HFFc6 (cell line): ENCODE measurements around the gene RINL. TPM values are rescaled to one million over a fixed set of nuclear protein-coding genes. Genes with fewer than 3 reads are reported as not detected.

Experiments
- DNase-seq: peaks from one replicate; pipeline ENCODE4 v3.0.0-alpha.2; 2018
- H3K27ac Mint-ChIP-seq: 2 replicates; pipeline ENCODE4 v1.8.0; 2020; ENCODE audit warnings: mild to moderate bottlenecking, mixed read lengths
- H3K27me3 Mint-ChIP-seq: 2 replicates; pipeline ENCODE4 v1.8.0; 2021; ENCODE audit warnings: mild to moderate bottlenecking, moderate library complexity, mixed read lengths; ENCODE audit not compliant: insufficient read depth
- H3K36me3 Mint-ChIP-seq: 2 replicates; pipeline ENCODE4 v1.8.0; 2021; ENCODE audit warnings: low read depth, mixed read lengths
- H3K4me1 Mint-ChIP-seq: 2 replicates; pipeline ENCODE4 v1.8.0; 2020; ENCODE audit warnings: low read depth, mixed read lengths
- H3K4me3 Mint-ChIP-seq: 2 replicates; pipeline ENCODE4 v1.8.0; 2020; ENCODE audit warnings: mild to moderate bottlenecking, moderate library complexity, mixed read lengths
- H3K9me3 Mint-ChIP-seq: 2 replicates; pipeline ENCODE4 v1.8.0; 2020; ENCODE audit warnings: mild to moderate bottlenecking, mixed read lengths
- CTCF ChIP-seq: fragments of 200-600 bp; sonication (generic); IDR thresholded peaks from 2 replicates; pipeline ENCODE4 v1.5.0; 2021; ENCODE audit warnings: antibody characterized with exemption, mild to moderate bottlenecking
- total RNA-seq, 6 experiments: library from RNA; stranded (reverse); fragmentation: NEBNext Ultra II Directional; extraction: Animal tissue kit (Norgen Biotek cat#: 25700); gene quantifications; 2 replicates in 1 of 6; 3 replicates in 5 of 6; pipeline ENCODE4 v1.2.3, GENCODE V29; 2021

The RINL gene
- total RNA-seq, 6 experiments from 2014 or later = 0.69 to 3.5 (median 1.7) TPM

- no peaks in the 10 kb centered on the region for H3K9me3 Mint-ChIP-seq
- peaks cover 27% of the 10 kb centered on the region for H3K4me1 Mint-ChIP-seq
- peaks cover 7% of the 10 kb centered on the region for H3K36me3 Mint-ChIP-seq
- peaks cover 6% of the 10 kb centered on the region for H3K27me3 Mint-ChIP-seq
- no peak for TF ChIP-seq CTCF
- no peak for DNase-seq
- no peak overlapping the region for H3K27ac Mint-ChIP-seq
- H3K4me3 Mint-ChIP-seq = peak overlapping the region; percentile 93
These were observed 23.6 kb upstream of the RINL start for GRCh38 chr19:38901683-38902082.

- H3K4me1 Mint-ChIP-seq = peaks cover 27% of the 10 kb centered on the region
- DNase-seq = no peak
- peak overlapping the region; percentile 90 for H3K27ac Mint-ChIP-seq
- no peak for TF ChIP-seq CTCF
- H3K9me3 Mint-ChIP-seq = no peaks in the 10 kb centered on the region
- H3K27me3 Mint-ChIP-seq = peaks cover 6% of the 10 kb centered on the region
- peak overlapping the region; percentile 93 for H3K4me3 Mint-ChIP-seq
- peaks cover 7% of the 10 kb centered on the region for H3K36me3 Mint-ChIP-seq
These were observed 22.7 kb upstream of the RINL start for GRCh38 chr19:38900743-38901190.

- TF ChIP-seq CTCF = no peak
These were observed 22.1 kb upstream of the RINL start for GRCh38 chr19:38900202-38900629.

GRCh38 chr19:38899447-38900201 lies 21.5 kb upstream of the RINL start, which contains the start of the genes NFKBIB and SIRT2:
NFKBIB (plus strand) TSS chr19:38899969; CDS start chr19:38900033, 64 bp downstream.
SIRT2 (minus strand) TSS chr19:38899618; CDS start chr19:38899521, 97 bp downstream.
- Mint-ChIP-seq H3K36me3 (peaks cover 5% of the 10 kb centered on the region), H3K27ac (peak within 1 kb of the TSS; percentile 90), H3K4me3 (peak within 1 kb of the TSS; percentile 93), H3K4me1 (peaks cover 27% of the 10 kb centered on the region), H3K27me3 (peaks cover 6% of the 10 kb centered on the region), H3K9me3 (no peaks in the 10 kb centered on the region)
- no peak for TF ChIP-seq CTCF
- DNase-seq = peak; percentile 100

More at GRCh38 chr19:38900202-38900629, 22.1 kb upstream of the RINL start:
- H3K4me3 Mint-ChIP-seq = peak overlapping the region; percentile 93
- H3K36me3 Mint-ChIP-seq = peaks cover 7% of the 10 kb centered on the region
- no peak for DNase-seq
- no peaks in the 10 kb centered on the region for H3K9me3 Mint-ChIP-seq
- peak overlapping the region; percentile 90 for H3K27ac Mint-ChIP-seq
- H3K4me1 Mint-ChIP-seq = peaks cover 27% of the 10 kb centered on the region
- H3K27me3 Mint-ChIP-seq = peaks cover 6% of the 10 kb centered on the region

- peaks cover 6% of the 10 kb centered on the region for H3K27me3 Mint-ChIP-seq
- no peaks in the 10 kb centered on the region for H3K9me3 Mint-ChIP-seq
- no peak for TF ChIP-seq CTCF
- peak overlapping the region; percentile 90 for H3K27ac Mint-ChIP-seq
- DNase-seq = peak; percentile 14
- H3K4me1 Mint-ChIP-seq = peaks cover 27% of the 10 kb centered on the region
- peak overlapping the region; percentile 93 for H3K4me3 Mint-ChIP-seq
- no peaks in the 10 kb centered on the region for H3K36me3 Mint-ChIP-seq
These were observed 20.8 kb upstream of the RINL start for GRCh38 chr19:38898788-38899446.
